ENCODE results near the gene SLC39A11.

DNA sequence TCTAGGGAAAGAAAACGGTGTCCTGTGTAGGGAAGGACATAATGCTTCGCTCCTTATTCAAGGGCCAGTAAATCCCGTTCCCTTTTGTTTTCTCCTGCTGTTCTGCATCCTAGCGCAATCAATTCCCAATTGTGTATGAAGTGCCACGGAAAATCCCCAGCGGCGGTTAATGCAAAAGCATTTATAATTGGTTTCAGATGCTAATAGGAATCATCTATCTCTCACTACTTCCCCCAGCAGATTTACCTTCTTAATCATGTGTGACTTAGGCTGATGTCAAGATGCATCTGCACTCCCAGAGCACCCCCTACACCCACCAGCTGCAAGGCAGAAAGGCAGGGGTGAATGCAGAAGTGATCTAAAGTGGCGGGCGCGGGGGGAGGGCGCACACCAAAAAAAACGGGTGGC lies 39.6 kb upstream of the SLC39A11 start:
- TF ChIP-seq, protein P1, sequence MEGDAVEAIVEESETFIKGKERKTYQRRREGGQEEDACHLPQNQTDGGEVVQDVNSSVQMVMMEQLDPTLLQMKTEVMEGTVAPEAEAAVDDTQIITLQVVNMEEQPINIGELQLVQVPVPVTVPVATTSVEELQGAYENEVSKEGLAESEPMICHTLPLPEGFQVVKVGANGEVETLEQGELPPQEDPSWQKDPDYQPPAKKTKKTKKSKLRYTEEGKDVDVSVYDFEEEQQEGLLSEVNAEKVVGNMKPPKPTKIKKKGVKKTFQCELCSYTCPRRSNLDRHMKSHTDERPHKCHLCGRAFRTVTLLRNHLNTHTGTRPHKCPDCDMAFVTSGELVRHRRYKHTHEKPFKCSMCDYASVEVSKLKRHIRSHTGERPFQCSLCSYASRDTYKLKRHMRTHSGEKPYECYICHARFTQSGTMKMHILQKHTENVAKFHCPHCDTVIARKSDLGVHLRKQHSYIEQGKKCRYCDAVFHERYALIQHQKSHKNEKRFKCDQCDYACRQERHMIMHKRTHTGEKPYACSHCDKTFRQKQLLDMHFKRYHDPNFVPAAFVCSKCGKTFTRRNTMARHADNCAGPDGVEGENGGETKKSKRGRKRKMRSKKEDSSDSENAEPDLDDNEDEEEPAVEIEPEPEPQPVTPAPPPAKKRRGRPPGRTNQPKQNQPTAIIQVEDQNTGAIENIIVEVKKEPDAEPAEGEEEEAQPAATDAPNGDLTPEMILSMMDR (IDR thresholded peaks at IDR 0.05): no peak
- TF ChIP-seq POLR2A (IDR thresholded peaks at IDR 0.05): no peak

Data from thyroid gland (tissue), 4 donors.